KBM-7 (cell line): ENCODE measurements around the gene FAM83F.
"Not testable (repeated sequence)": the region's sequence is repeated elsewhere in the genome, so short reads cannot be mapped to it uniquely, and the experiment has no call there.

Experiments
- DNase-seq: peaks from one replicate; pipeline ENCODE4 v3.0.0-alpha.2; 2015
- in situ Hi-C: fragments of 300-500 bp; cut with MboI; formaldehyde crosslinking; loops from 2 replicates; pipeline ENCODE4 v1.14.3; 2020; ENCODE audit warnings: low sequenced_read_pairs, low pct_unique_long_range_greater_than_20kb, mixed read lengths

The FAM83F gene

GRCh38 chr22:39989633-39990032 lies 5.1 kb upstream of the FAM83F start:
- DNase-seq: no peak
- in situ Hi-C loops: no loop called here

DNA sequence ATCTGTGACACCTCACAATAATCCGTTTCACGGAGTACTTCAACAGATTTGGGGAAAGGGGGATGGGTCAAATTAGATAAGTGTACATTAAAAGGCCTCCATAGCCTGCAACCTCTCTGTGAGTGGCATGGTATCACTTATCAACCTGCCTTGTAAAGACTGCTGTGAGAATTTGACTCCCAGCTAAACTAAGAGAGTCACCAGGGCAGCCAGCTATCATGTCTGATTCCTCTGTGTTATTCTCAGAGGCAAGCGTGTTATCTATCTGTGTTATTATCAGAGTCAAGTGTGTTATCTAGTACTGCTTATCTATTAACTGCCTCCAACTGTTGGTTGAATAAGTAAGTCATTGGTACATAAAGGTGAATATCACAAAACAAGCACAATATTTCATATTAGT lies 4.1 kb upstream of the FAM83F start:
- no peak for DNase-seq
- in situ Hi-C loops: no loop called here

GRCh38 chr22:39991159-39991860 lies 3.4 kb upstream of the FAM83F start:
- DNase-seq: no peak
- in situ Hi-C loops: no loop called here

DNA sequence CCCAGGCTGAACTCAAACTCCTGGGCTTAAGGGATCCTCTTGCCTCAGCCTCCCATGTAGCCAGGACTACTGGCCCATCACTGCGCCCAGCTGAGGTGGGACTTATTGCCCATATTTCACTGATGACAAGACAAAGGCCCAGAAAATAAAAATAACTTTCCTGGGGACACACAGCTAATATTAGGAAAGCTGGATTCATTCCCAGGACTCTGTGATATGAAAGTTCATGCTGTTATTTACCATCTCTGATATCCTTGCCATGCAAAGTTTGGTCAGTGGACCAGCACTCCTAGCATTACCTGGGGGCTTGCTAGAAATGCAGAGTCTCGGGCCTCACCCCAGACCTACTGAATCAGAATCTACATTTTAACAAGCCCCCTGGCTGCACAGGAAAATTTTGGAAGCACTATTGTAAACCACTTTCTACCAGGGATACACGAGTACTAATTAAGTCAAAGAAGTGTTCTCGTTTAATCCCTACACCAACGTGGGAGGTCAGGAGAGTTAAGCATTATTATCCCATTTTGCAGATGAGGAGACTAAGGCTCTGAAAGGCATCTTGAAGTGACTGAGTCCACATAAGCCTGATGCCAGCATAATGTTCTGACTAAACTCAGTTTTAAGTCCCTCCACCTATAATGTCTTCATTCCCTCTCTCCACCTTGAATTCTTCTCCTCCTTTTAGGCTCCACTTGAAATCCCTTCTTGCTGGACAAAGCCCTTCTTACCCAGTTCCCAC lies 2.5 kb upstream of the FAM83F start:
- in situ Hi-C loops: no loop called here
- DNase-seq: no peak

DNA sequence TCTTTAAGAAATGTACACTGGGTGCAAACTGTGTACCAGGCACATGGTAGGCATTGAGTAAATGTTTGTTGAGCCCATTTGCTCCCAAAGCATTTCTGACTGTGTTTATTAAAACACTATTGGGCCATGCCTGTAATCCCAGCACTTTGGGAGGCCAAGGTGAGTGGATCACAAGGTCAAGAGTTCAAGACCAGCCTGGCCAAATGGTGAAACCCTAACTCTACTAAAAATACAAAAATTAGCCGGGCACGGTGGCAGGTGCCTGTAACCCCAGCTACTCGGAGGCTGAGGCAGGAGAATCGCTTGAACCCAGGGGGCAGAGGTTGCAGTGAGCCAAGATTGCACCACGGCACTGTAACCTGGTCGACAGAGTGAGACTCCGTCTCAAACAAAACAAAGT lies 1.9 kb upstream of the FAM83F start:
- in situ Hi-C loops: not testable (repeated sequence)

DNA sequence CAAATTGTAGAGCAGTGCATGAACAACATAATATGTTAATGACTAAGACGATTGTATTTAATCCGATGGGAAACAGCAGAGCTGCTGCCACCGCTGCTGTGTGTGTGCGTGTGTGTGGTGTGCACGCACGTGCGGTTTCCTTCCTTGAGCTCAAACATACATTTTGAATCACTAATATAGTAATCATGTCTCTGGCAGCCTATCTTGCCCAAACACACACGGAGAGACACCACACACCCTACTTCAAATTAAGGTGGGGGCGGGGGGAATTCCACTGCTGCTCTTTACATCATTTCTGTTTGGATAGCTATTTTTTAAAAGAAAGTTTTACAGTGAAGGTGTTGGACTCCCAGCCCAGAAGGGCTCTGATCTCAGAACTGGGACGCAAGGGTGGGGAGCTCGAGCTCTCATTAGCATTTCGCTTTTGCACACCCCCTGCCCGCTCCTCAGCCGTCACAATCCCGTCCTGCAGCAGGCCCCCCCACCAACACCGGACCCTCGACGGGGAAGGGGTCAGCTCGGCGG lies 651 bp upstream of the FAM83F start:
- no peak for DNase-seq
- in situ Hi-C loops: no loop called here

More for the DNA sequence above, 1.9 kb upstream of the FAM83F start:
- DNase-seq: not testable (repeated sequence)

DNA sequence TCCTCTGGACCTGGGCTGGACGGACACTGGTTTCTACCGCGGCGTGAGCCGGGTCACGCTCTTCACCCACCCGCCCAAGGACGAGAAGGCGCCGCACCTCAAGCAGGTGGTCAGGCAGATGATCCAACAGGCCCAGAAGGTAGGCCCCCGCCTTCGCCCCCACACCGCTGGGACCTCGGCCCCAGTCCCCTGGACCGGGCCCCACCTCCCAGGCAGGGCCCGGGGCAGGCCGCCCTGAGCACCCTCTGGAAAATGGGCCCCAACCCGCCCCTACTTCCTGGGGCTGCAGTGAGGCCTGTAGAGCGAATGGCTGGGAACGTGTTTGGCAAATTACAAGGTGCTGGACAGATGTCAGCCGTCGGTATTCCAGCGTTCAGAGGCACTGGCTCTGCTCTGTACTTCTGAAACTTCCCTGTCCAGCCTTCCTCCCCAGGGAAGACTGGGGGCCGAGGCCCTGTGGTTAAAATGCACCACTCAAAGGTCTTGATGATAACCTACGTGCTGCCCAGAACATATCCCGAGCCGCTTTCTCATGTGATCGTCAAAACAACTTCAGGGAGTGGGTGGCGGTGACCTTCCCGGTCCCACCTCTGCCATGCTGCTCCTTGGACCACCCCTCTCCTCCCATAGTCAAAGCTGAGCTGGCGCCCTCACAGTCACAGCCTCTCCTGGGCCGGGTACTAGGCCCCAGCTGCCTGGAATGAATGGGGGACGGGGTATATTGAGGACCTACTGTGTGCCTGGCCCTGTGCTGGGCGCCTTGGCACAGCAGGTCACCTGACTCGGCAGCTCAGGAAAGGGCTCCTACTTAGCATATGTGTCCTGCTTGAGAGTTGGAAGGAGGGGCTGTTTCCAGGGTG lies 869 bp downstream of the FAM83F start:
- DNase-seq: no peak
- in situ Hi-C loops: no loop called here

DNA sequence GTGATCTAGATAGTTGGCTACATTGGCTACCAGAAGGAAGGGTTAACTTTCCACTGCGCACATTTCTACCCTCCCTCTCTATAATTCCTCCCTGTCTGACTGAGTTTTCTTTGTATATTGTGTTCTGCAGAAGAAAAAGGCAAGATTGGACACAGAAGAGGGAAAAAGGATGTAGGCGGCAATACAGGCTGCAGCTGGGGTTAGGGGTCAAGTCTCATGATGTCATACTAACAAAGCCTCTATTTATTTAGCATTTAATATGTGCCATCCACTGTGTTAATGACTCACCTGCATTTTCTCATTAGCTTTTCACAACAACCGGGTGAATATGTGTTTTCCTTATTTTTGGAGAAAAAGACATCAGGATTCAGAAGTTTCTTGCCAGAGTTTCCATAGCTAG lies 2.0 kb downstream of the FAM83F start:
- no peak for DNase-seq
- in situ Hi-C loops: no loop called here

GRCh38 chr22:39997421-39997820 lies 2.7 kb downstream of the FAM83F start:
- no peak for DNase-seq
- in situ Hi-C loops: no loop called here

DNA sequence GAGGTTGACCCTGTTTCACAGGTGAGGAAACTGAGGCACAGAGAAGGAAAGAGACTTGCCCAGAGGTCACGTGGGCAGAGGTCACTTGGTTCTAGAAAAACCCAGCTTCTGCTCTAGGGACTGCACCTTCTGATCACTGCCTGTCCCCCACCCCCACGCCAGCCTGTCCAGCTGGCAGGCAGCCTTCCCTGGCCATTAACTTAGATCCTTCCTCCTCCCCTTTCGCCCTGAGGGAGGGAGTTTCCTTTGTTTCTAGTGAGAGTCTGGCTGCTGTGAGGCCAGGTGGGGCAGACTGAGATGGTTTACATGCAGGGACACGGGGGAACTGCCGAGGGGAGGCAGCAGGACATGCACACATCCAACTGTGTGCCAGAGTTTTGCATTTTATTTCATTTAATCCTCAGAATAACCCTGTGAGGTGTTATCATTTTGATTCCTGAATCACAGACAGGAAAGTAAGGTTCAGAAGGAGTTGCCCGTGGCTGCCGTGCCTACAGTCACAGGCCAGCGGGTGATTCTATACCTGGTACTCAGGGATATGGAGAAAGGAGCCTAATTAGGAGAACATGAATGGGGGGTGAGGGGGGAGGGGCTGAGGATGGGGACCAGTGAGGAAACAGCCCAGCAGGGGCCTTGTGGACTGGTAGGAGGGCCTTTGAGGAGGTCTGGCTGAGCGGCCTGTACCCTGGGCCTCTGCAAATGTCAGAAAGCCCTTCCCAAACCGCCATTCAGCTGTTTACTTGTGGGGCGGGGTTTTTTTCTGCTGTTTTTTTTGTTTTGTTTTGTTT lies 3.4 kb downstream of the FAM83F start:
- in situ Hi-C loops: no loop called here
- no peak for DNase-seq

DNA sequence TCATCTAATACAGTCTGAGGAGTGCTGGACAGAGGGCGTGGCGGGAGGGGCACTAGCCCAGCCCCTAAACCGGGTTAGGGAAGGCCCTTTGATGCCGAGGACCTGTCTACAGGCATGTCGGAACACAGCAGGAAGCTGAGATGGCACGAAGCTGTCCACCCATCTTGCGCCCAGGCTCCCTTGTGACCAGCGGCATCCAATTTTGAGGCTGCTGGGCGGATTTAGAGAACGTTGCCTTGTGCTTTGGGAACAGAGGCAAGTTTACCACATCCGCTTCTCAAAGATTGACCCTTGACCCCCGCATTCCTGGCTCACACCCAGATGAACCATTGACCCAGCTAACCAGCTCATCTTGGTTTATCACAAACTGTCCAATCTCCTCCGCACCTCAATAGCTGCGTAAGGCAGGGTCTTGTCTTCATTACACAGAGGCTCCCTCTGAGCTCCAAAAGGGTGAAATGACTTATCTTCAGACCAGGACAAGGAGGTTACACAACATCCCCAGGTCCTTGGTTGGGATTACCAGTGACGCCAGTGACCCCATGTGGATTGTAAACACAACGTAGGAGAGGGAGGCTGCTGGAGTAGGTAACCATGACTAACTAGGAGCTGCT lies 4.5 kb downstream of the FAM83F start:
- in situ Hi-C loops: no loop called here
- no peak for DNase-seq

- in situ Hi-C loops: no loop called here
- DNase-seq: no peak
These were observed 5.4 kb downstream of the FAM83F start for GRCh38 chr22:40000171-40000570.

GRCh38 chr22:40001106-40001505 lies 6.4 kb downstream of the FAM83F start:
- no peak for DNase-seq
- in situ Hi-C loops: no loop called here

GRCh38 chr22:40001800-40002577 lies 7.2 kb downstream of the FAM83F start:
- in situ Hi-C loops: no loop called here
- no peak for DNase-seq

DNA sequence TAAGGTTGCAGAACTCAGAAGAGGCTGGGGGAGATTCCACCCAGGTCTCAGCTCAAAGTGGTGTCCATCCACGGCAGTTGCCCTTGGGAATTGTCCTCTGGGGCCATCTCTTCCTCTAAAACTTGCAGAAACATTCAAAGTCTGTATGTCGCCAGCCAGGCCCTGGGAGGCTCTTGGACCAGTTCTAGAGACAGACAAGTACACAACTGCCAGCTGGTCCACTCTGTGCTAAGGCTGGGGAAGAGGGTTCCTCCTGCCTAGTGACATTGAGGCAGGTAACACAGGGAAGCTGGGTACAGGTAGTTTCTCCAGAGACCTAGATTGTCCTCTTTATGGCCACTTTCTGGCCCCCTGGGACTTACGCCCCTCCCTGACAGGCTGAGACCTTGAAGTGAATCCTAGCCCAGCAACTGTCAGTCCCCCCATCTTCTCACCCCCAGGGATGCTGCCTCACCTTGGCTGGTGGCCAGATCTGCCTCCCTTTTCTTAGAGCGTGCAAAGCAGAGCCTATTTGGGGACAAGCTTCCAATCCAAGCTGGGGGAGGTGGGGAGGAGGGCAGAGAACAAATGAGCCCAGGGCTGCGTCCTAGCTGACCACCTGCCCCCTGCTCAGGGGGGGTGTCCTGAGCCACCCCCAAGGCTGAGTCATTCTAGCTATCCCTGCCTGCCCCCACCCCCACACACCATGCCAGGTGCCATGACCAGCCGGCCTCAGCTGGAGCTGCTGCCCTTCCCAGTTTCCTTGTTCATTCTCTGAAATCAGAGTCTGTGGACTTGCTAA lies 8.4 kb downstream of the FAM83F start:
- no peak for DNase-seq
- in situ Hi-C loops: no loop called here

GRCh38 chr22:40004836-40005235 lies 10.1 kb downstream of the FAM83F start:
- no peak for DNase-seq
- in situ Hi-C loops: no loop called here

- in situ Hi-C loops: no loop called here
- no peak for DNase-seq
These were observed 11.9 kb downstream of the FAM83F start for GRCh38 chr22:40006641-40007040.
